GM19397 (cell line): ENCODE data around the gene C10orf105.

Experiments
- ATAC-seq: cut with Tn5 transposase; IDR thresholded peaks from one replicate; pipeline ENCODE4 v1.9.1; 2021; ENCODE audit warnings: mild to moderate bottlenecking, moderate library complexity; ENCODE audit not compliant: unreplicated experiment

C10orf105 gene

GRCh38 chr10:71718165-71718698, 1.3 kb downstream of the C10orf105 start:
- no peak for ATAC-seq

GRCh38 chr10:71717551-71717951, 2.0 kb downstream of the C10orf105 start:
- ATAC-seq: no peak

- ATAC-seq: no peak
These were observed 2.5 kb downstream of the C10orf105 start for GRCh38 chr10:71717056-71717455.

- ATAC-seq: no peak
These were observed 3.2 kb downstream of the C10orf105 start for GRCh38 chr10:71716426-71716825.

- ATAC-seq: no peak
These were observed 3.7 kb downstream of the C10orf105 start for GRCh38 chr10:71715860-71716259.

- no peak for ATAC-seq
These were observed 4.6 kb downstream of the C10orf105 start for GRCh38 chr10:71715026-71715425.

GRCh38 chr10:71714592-71714991, 5.0 kb downstream of the C10orf105 start:
- ATAC-seq: no peak

GRCh38 chr10:71714031-71714410, 5.6 kb downstream of the C10orf105 start:
- ATAC-seq: no peak

GRCh38 chr10:71713135-71714030, 6.2 kb downstream of the C10orf105 start:
- ATAC-seq: no peak

- ATAC-seq: no peak
These were observed 6.9 kb downstream of the C10orf105 start for GRCh38 chr10:71712572-71713134.

GRCh38 chr10:71712170-71712569, 7.4 kb downstream of the C10orf105 start:
- ATAC-seq: no peak

- no peak for ATAC-seq
These were observed 8.4 kb downstream of the C10orf105 start for GRCh38 chr10:71711052-71711623.

- ATAC-seq: no peak
These were observed 9.1 kb downstream of the C10orf105 start for GRCh38 chr10:71710519-71710918.

- ATAC-seq: no peak
These were observed 10.4 kb downstream of the C10orf105 start for GRCh38 chr10:71708897-71709882.

GRCh38 chr10:71708301-71708703, 11.3 kb downstream of the C10orf105 start:
- no peak for ATAC-seq

GRCh38 chr10:71707240-71707789, 12.3 kb downstream of the C10orf105 start:
- ATAC-seq: no peak

GRCh38 chr10:71706216-71707121, 13.1 kb downstream of the C10orf105 start:
- ATAC-seq: no peak

- no peak for ATAC-seq
These were observed 14.0 kb downstream of the C10orf105 start for GRCh38 chr10:71705582-71705981.

- no peak for ATAC-seq
These were observed 14.8 kb downstream of the C10orf105 start for GRCh38 chr10:71704816-71705215.
